Endothelial cell of umbilical vein (primary cell): ENCODE measurements around the gene GCNT1. TPM values are rescaled to one million over a fixed set of nuclear protein-coding genes. Genes with fewer than 3 reads are reported as not detected.

Source experiments
- BruUV-seq: library from RNA; stranded (reverse); fragments of 400-500 nt; replicated peaks from 2 replicates; lab custom pipeline; 2021; lab: Mats Ljungman, UMichigan
- CTCF ChIA-PET: fragments of 300-600, 350-600 bp; sonication (Branson Sonifier 250); formaldehyde crosslinking; loops from one replicate; lab custom pipeline; 2021; ENCODE audit warnings: antibody characterized with exemption, inconsistent platforms; lab: Charles Lee
- POLR2A ChIA-PET: fragments of 300-600, 350-600 bp; sonication (Branson Sonifier 250); formaldehyde crosslinking; loops from one replicate; lab custom pipeline; 2021; ENCODE audit warnings: antibody characterized with exemption, inconsistent platforms; lab: Charles Lee
- DNase-seq: peaks from one replicate; pipeline ENCODE4 v3.0.0-alpha.2; 2011; ENCODE audit warnings: low read depth, low spot score
- FAIRE-seq: peaks from 2 replicates; lab custom pipeline; 2011; peaks lifted over from hg19 to GRCh38; lab: Jason Lieb, UNC
- H2AFZ ChIP-seq: 2 replicates; pipeline ENCODE4 v1.6.0; 2012; ENCODE audit warnings: low read depth, low read length, control low read depth, inconsistent platforms
- H3K27ac ChIP-seq: 2 replicates; pipeline ENCODE4 v1.5.1; 2011; ENCODE audit warnings: low read depth, mild to moderate bottlenecking, control low read depth, low read length, moderate library complexity; ENCODE audit not compliant: insufficient read depth
- H3K27me3 ChIP-seq, 2 experiments: 2 replicates each; pipeline versions ENCODE4 v1.6.0 to v1.6.1; 2011; ENCODE audit warnings: low read length in 2 of 2, mixed read lengths in 1 of 2; ENCODE audit not compliant: control insufficient read depth in 2 of 2, insufficient read depth in 2 of 2
- H3K36me3 ChIP-seq, 2 experiments: 2 replicates in 1 of 2; 3 replicates in 1 of 2; pipeline ENCODE4 v1.5.1; 2011; ENCODE audit warnings: low read length in 2 of 2, mild to moderate bottlenecking in 1 of 2, moderate library complexity in 1 of 2; ENCODE audit not compliant: control insufficient read depth in 2 of 2, insufficient read depth in 2 of 2; ENCODE audit errors: extremely low read depth in 1 of 2
- H3K4me1 ChIP-seq: 3 replicates; pipeline ENCODE4 v1.5.1; 2011; ENCODE audit warnings: mild to moderate bottlenecking, low read length; ENCODE audit not compliant: control insufficient read depth, insufficient read depth; ENCODE audit errors: extremely low read depth
- H3K4me2 ChIP-seq: 2 replicates; pipeline ENCODE4 v1.6.1; 2011; ENCODE audit warnings: low read length, control low read depth, mixed read lengths; ENCODE audit not compliant: insufficient read depth
- H3K4me3 ChIP-seq, 3 experiments: fragments of 200-600 bp in 1 of 3; sonication (generic), shearing (Covaris generic) in 1 of 3; replicated peaks in 1 of 3; 2 replicates each; pipeline ENCODE4 v1.5.1; 2011 to 2016; ENCODE audit warnings: control low read depth in 3 of 3, low read length in 3 of 3, mild to moderate bottlenecking in 2 of 3, inconsistent platforms in 1 of 3, low read depth in 1 of 3, moderate library complexity in 1 of 3; ENCODE audit not compliant: insufficient read depth in 1 of 3
- H3K79me2 ChIP-seq: 2 replicates; pipeline ENCODE4 v1.6.0; 2012; ENCODE audit warnings: low read length, inconsistent platforms; ENCODE audit not compliant: control insufficient read depth, insufficient read depth
- H3K9ac ChIP-seq: replicated peaks from 2 replicates; pipeline ENCODE3; 2011; ENCODE audit warnings: low read length, control low read depth; ENCODE audit not compliant: insufficient read depth; ENCODE audit errors: extremely low read depth
- H3K9me1 ChIP-seq: replicated peaks from 3 replicates; pipeline ENCODE4 v1.6.0; 2011; ENCODE audit warnings: mild to moderate bottlenecking, low read length; ENCODE audit not compliant: control insufficient read depth, insufficient read depth; ENCODE audit errors: extremely low read depth
- H3K9me3 ChIP-seq: replicated peaks from 2 replicates; pipeline ENCODE4 v1.5.1; 2012; ENCODE audit warnings: low read length, inconsistent platforms; ENCODE audit not compliant: control insufficient read depth, insufficient read depth
- H4K20me1 ChIP-seq: replicated peaks from 2 replicates; pipeline ENCODE3; 2011; ENCODE audit warnings: mild to moderate bottlenecking, low read length; ENCODE audit not compliant: control insufficient read depth, insufficient read depth; ENCODE audit errors: extremely low read depth
- EZH2 ChIP-seq: IDR thresholded peaks from 2 replicates; pipeline ENCODE4 v1.6.1; 2012; ENCODE audit warnings: borderline replicate concordance, low read depth, mild to moderate bottlenecking, moderate library complexity, low read length, inconsistent platforms; ENCODE audit not compliant: severe bottlenecking
- JUN ChIP-seq: IDR thresholded peaks from 2 replicates; pipeline ENCODE4 v1.6.1; 2011; ENCODE audit warnings: borderline replicate concordance, low read depth; ENCODE audit not compliant: insufficient read length, insufficient read depth
- MYC ChIP-seq: IDR thresholded peaks from one replicate; pipeline ENCODE4 v1.6.1; 2011; ENCODE audit warnings: mild to moderate bottlenecking, low read depth, low read length
- POLR2A ChIP-seq: IDR thresholded peaks from 2 replicates; pipeline ENCODE4 v1.6.1; 2012; ENCODE audit warnings: low read depth, mild to moderate bottlenecking, control low read depth, low read length
- POLR2AphosphoS5 ChIP-seq: IDR thresholded peaks from 2 replicates; pipeline ENCODE4 v1.6.1; 2012; ENCODE audit warnings: low read depth, mild to moderate bottlenecking, control low read depth, low read length, moderate library complexity; ENCODE audit not compliant: insufficient read depth
- dilution Hi-C: fragments of 300-500 bp; cut with MboI; formaldehyde crosslinking; loops from one replicate; pipeline ENCODE4 v1.15.0; 2019; ENCODE audit warnings: low sequenced_read_pairs; ENCODE audit not compliant: extremely low pct_ligation_motif_present
- intact Hi-C: fragments of 100-400 bp; cut with micrococcal nuclease; formaldehyde crosslinking; loops from one replicate; pipeline ENCODE4 v1.10.0; 2022
- polyA plus RNA-seq, 4 experiments: library from polyadenylated mRNA; depleted of rRNA in 3 of 4; stranded (reverse) in 3 of 4; unstranded in 1 of 4; fragments of >200 nt; gene quantifications; 2 replicates each; pipeline versions ENCODE4 v1.2.1 to v1.2.3, GENCODE V29; 2011 to 2012; ENCODE audit warnings: missing spikeins in 1 of 4
- total RNA-seq: library from RNA; stranded (reverse); gene quantifications from 2 replicates; pipeline ENCODE4 v1.2.3, GENCODE V29; 2021
- TF ChIP-seq, protein P1 (sequence below): IDR thresholded peaks from 2 replicates; pipeline ENCODE4 v1.6.1; 2011; ENCODE audit not compliant: insufficient read depth, insufficient read length
- TF ChIP-seq, protein P2 (sequence below), 2 donors: IDR thresholded peaks; 1 replicate in 1 of 2; 2 replicates in 1 of 2; pipeline ENCODE4 v1.5.1; 2011; ENCODE audit warnings: low read length in 2 of 2, mild to moderate bottlenecking in 2 of 2, moderate library complexity in 2 of 2, control low read depth in 1 of 2, inconsistent platforms in 1 of 2, low read depth in 1 of 2; ENCODE audit not compliant: insufficient read depth in 1 of 2; ENCODE audit errors: extremely low read depth in 1 of 2

GCNT1 gene
- total and polyA plus RNA-seq, 2 donors (not counting 3 experiments of a cell fraction or from before 2014, with no cell fraction given), result 18.1 to 30.9 TPM

DNA sequence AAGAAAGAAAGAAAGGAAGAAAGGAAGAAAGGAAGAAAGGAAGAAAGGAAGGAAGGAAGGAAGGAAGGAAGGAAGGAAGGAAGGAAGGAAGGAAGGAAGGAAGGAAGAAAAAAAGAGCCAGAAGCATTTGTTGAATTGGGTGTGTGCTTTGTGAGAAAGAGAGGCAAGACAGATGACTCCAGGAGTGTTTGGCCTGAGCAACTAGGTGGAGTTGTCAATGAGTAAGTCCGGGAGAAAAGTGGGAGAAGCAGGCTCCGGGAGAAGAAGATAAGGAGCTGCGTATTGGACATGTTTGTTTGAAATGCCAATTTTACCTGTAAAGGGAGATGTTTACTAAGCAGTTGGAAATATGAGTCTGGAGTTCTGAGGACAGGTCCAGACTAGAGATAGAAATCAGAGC is 15.1 kb upstream of the GCNT1 start:
- Histone ChIP-seq H3K4me1 (peaks cover 8% of the 10 kb centered on the region), H3K9me3 (no peaks in the 10 kb centered on the region), H3K36me3 (no peaks in the 10 kb centered on the region), H3K4me3 (no peak overlapping the region), H3K79me2 (no peaks in the 10 kb centered on the region), H3K27me3 (no peaks in the 10 kb centered on the region), H3K9ac (no peak overlapping the region), H3K9me1 (no peaks in the 10 kb centered on the region), H3K4me2 (no peak overlapping the region), H4K20me1 (no peaks in the 10 kb centered on the region), H2AFZ (no peak overlapping the region), H3K27ac (no peak overlapping the region)
- BruUV-seq, result no TSS peak
- FAIRE-seq, result no peak
- dilution Hi-C loops, result no loop called here
- intact Hi-C loops, result no loop called here
- CTCF ChIA-PET, result interaction anchor here (6.3 kb wide), 1 partner anchor 260 kb away, joined by 101 read pairs; no protein-coding TSS in a partner anchor
- no peak for DNase-seq
- POLR2A ChIA-PET, result no interaction called here
- TF ChIP-seq JUN, result no peak
- no peak for TF ChIP-seq POLR2AphosphoS5
- no peak for TF ChIP-seq EZH2
- TF ChIP-seq, protein P1, sequence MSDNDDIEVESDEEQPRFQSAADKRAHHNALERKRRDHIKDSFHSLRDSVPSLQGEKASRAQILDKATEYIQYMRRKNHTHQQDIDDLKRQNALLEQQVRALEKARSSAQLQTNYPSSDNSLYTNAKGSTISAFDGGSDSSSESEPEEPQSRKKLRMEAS, result no peak
- no peak for TF ChIP-seq MYC

DNA sequence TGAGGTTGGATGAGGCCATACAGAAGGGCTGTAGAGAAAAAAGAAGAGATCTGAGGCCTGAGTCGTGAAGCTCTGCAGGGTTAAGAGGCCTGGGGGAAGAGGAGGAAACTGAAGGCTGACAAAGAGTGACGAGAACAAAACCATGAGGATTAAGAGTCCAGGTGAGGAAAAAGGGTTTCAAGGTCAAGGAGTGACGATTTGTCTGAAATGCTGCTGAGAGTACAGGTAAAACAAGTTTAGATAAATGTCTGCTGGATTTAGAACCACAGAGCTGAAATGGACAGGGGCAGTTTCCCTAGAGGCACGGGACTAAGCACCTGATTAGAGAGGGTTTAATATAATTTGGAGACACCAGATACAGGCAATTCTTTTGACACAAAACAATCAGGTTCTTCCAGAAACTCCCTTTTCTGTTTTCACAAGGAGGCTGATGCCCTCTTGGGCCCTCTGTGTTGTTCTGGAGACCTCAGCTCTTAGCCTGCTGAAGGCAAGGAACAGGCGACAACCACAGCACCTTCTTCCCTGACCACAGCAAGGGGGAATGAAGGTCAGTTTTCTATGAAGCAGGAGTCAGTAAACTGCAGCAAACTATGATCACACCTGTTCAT is 14.6 kb upstream of the GCNT1 start:
- Histone ChIP-seq H3K4me3 (no peak overlapping the region), H3K9ac (no peak overlapping the region), H3K4me1 (peaks cover 8% of the 10 kb centered on the region), H3K27me3 (no peaks in the 10 kb centered on the region), H2AFZ (no peak overlapping the region), H3K36me3 (no peaks in the 10 kb centered on the region), H3K9me3 (no peaks in the 10 kb centered on the region), H3K4me2 (no peak overlapping the region), H3K27ac (no peak overlapping the region), H3K9me1 (no peaks in the 10 kb centered on the region), H4K20me1 (no peaks in the 10 kb centered on the region), H3K79me2 (no peaks in the 10 kb centered on the region)
- no peak for DNase-seq
- CTCF ChIA-PET, result interaction anchor here (1.3 to 6.3 kb wide), 3 partner anchors 50 to 260 kb away, joined by 4 to 101 read pairs (median 67); partner anchors contain the start of gene RFK
- POLR2A ChIA-PET, result no interaction called here
- no TSS peak for BruUV-seq
- TF ChIP-seq JUN (no peak), POLR2A (no peak)
- TF ChIP-seq, protein P2, sequence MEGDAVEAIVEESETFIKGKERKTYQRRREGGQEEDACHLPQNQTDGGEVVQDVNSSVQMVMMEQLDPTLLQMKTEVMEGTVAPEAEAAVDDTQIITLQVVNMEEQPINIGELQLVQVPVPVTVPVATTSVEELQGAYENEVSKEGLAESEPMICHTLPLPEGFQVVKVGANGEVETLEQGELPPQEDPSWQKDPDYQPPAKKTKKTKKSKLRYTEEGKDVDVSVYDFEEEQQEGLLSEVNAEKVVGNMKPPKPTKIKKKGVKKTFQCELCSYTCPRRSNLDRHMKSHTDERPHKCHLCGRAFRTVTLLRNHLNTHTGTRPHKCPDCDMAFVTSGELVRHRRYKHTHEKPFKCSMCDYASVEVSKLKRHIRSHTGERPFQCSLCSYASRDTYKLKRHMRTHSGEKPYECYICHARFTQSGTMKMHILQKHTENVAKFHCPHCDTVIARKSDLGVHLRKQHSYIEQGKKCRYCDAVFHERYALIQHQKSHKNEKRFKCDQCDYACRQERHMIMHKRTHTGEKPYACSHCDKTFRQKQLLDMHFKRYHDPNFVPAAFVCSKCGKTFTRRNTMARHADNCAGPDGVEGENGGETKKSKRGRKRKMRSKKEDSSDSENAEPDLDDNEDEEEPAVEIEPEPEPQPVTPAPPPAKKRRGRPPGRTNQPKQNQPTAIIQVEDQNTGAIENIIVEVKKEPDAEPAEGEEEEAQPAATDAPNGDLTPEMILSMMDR (IDR thresholded peaks at IDR 0.05; ENCODE audit: extremely low read depth in 1 of 2, insufficient read depth in 1 of 2, low read depth in 1 of 2, low read length in 2 of 2), result no peak
- intact Hi-C loops (no loop called here), dilution Hi-C loops (no loop called here)
- FAIRE-seq, result no peak
